Panc1 (cell line): ENCODE results near the gene FILIP1. TPM values are rescaled to one million over a fixed set of nuclear protein-coding genes. Genes with fewer than 3 reads are reported as not detected.

Source experiments
- ATAC-seq: fragments of 200-7000 bp; cut with Tn5 transposase; 2 replicates; pipeline ENCODE4 v1.9.1; 2020; ENCODE audit warnings: mild to moderate bottlenecking, moderate library complexity
- BruUV-seq: library from RNA; stranded (reverse); fragments of 400-500 nt; replicated peaks from 2 replicates; lab custom pipeline; 2021; lab: Mats Ljungman, UMichigan
- CTCF ChIA-PET: fragments of 300-600 bp; sonication (Branson Sonifier 250); formaldehyde crosslinking; loops from one replicate; lab custom pipeline; 2022; ENCODE audit warnings: antibody characterized with exemption; lab: Charles Lee
- POLR2A ChIA-PET: fragments of 300-600 bp; sonication (Branson Sonifier 250); formaldehyde crosslinking; loops from one replicate; lab custom pipeline; 2022; ENCODE audit warnings: antibody characterized with exemption; lab: Charles Lee
- DNase-seq: peaks from one replicate; pipeline ENCODE4 v3.0.0-alpha.2; 2010; ENCODE audit warnings: low read depth, low spot score
- H3K27ac ChIP-seq: 2 replicates; pipeline ENCODE4 v1.5.1; 2011; ENCODE audit warnings: mild to moderate bottlenecking, low read length, inconsistent platforms
- H3K27me3 ChIP-seq: fragments of 200-500 bp; sonication (Bioruptor generic); 2 replicates; pipeline ENCODE4 v1.6.0; 2014; ENCODE audit warnings: low read length, inconsistent platforms; ENCODE audit not compliant: control insufficient read depth, insufficient read depth
- H3K36me3 ChIP-seq: fragments of 200-500 bp; sonication (Bioruptor generic); 2 replicates; pipeline ENCODE4 v1.5.1; 2014; ENCODE audit warnings: inconsistent platforms, mild to moderate bottlenecking, low read length, moderate library complexity; ENCODE audit not compliant: control insufficient read depth, insufficient read depth
- H3K4me1 ChIP-seq: 2 replicates; pipeline ENCODE4 v1.5.1; 2011; ENCODE audit warnings: inconsistent platforms, mild to moderate bottlenecking, low read length, moderate library complexity; ENCODE audit not compliant: control insufficient read depth, insufficient read depth
- H3K4me3 ChIP-seq, 2 experiments: 2 replicates each; pipeline ENCODE4 v1.5.1; 2011 to 2012; ENCODE audit warnings: low read depth in 2 of 2, low read length in 2 of 2, mild to moderate bottlenecking in 2 of 2, inconsistent platforms in 1 of 2, moderate library complexity in 1 of 2
- H3K9me3 ChIP-seq: fragments of 200-500 bp; sonication (Bioruptor generic); 2 replicates; pipeline ENCODE4 v1.5.1; 2014; ENCODE audit warnings: low read depth, mild to moderate bottlenecking, inconsistent platforms, low read length, moderate library complexity; ENCODE audit not compliant: control insufficient read depth, insufficient read depth
- CTCF ChIP-seq: fragments of 450-650 bp; IDR thresholded peaks from 2 replicates; pipeline ENCODE4 v1.5.1; 2017; ENCODE audit warnings: mild to moderate bottlenecking
- POLR2AphosphoS5 ChIP-seq: IDR thresholded peaks from 2 replicates; pipeline ENCODE4 v1.6.1; 2012; ENCODE audit warnings: mild to moderate bottlenecking, low read depth, low read length, moderate library complexity
- REST ChIP-seq, 2 experiments: IDR thresholded peaks; 2 replicates each; pipeline ENCODE4 v1.6.1; 2011 to 2012; ENCODE audit warnings: low read depth in 2 of 2, control low read depth in 1 of 2, low read length in 1 of 2, mild to moderate bottlenecking in 1 of 2, moderate library complexity in 1 of 2; ENCODE audit not compliant: insufficient read depth in 1 of 2
- SIN3A ChIP-seq: IDR thresholded peaks from 2 replicates; pipeline ENCODE4 v1.6.1; 2012; ENCODE audit warnings: low read depth, mild to moderate bottlenecking, low read length, moderate library complexity, borderline replicate concordance; ENCODE audit not compliant: insufficient read depth
- TCF7L2 ChIP-seq: IDR thresholded peaks from 2 replicates; pipeline ENCODE4 v1.6.1; 2011; ENCODE audit warnings: mild to moderate bottlenecking, low read depth, low read length, inconsistent platforms
- in situ Hi-C: cut with HindIII; loops from 2 replicates; pipeline ENCODE4 v1.10.0; 2016; ENCODE audit warnings: low sequenced_read_pairs, low pct_unique_long_range_greater_than_20kb
- intact Hi-C: fragments of 100-400 bp; cut with micrococcal nuclease; formaldehyde crosslinking; loops from one replicate; pipeline ENCODE4 v1.10.0; 2022; ENCODE audit not compliant: unreplicated experiment
- total RNA-seq: library from RNA; stranded (reverse); gene quantifications from one replicate; pipeline ENCODE4 v1.2.1, GENCODE V29; 2021; ENCODE audit not compliant: unreplicated experiment

FILIP1 gene
- total RNA-seq, 1 experiment from 2014 or later: 0.26 TPM

- in situ Hi-C loops (no loop called here), intact Hi-C loops (no loop called here)
- no TSS peak for BruUV-seq
- Histone ChIP-seq H3K4me1 (peaks cover 10% of the 10 kb centered on the region), H3K9me3 (no peaks in the 10 kb centered on the region), H3K27me3 (peaks cover 5% of the 10 kb centered on the region; the same call in 1 of the 2 replicates), H3K4me3 (peak overlapping the region; percentile 21 to 32), H3K27ac (peak overlapping the region; percentile 32; the same call in 1 of the 2 replicates), H3K36me3 (no peaks in the 10 kb centered on the region)
- ATAC-seq (peak; percentile 80), DNase-seq (no peak)
- TF ChIP-seq CTCF (no peak), SIN3A (no peak), POLR2AphosphoS5 (no peak), REST (IDR thresholded peaks at IDR 0.05; ENCODE audit: insufficient read depth in 1 of 2, low read depth in 2 of 2, low read length in 1 of 2) (no peak), TCF7L2 (no peak)
- POLR2A ChIA-PET: no interaction called here
- CTCF ChIA-PET: no interaction called here
These were observed 144.2 kb downstream of the FILIP1 start for GRCh38 chr6:75349262-75349984.

- ChIA-PET CTCF (no interaction called here), POLR2A (no interaction called here)
- no peaks in the 10 kb centered on the region for H3K9me3 ChIP-seq
- peaks cover 5% of the 10 kb centered on the region; the same call in 1 of the 2 replicates for H3K27me3 ChIP-seq
- H3K4me1 ChIP-seq: peaks cover 10% of the 10 kb centered on the region
- no TSS peak for BruUV-seq
- H3K36me3 ChIP-seq: no peaks in the 10 kb centered on the region
- intact Hi-C loops: no loop called here
- no peak for ATAC-seq
- H3K4me3 ChIP-seq: no peak overlapping the region
- DNase-seq: no peak
- H3K27ac ChIP-seq: no peak overlapping the region
- in situ Hi-C loops: no loop called here
- no peak for TF ChIP-seq SIN3A
- TF ChIP-seq POLR2AphosphoS5: no peak
- no peak for TF ChIP-seq REST (IDR thresholded peaks at IDR 0.05; ENCODE audit: insufficient read depth in 1 of 2, low read depth in 2 of 2, low read length in 1 of 2)
- no peak for TF ChIP-seq CTCF
- TF ChIP-seq TCF7L2: no peak
These were observed 144.7 kb downstream of the FILIP1 start for GRCh38 chr6:75348882-75349261.
